Esophagus muscularis mucosa (tissue), 4 donors: ENCODE measurements around the gene RAB10.
"Not testable (repeated sequence)": the region's sequence is repeated elsewhere in the genome, so short reads cannot be mapped to it uniquely, and the experiment has no call there.

ENCODE experiments used
- CTCF ChIP-seq, 3 experiments: fragments of 200-600 bp in 2 of 3; fragments of 450-650 bp in 1 of 3; sonication (generic) in 2 of 3; IDR thresholded peaks; one replicate each; pipeline ENCODE4 v1.5.1; 2017 to 2019; ENCODE audit warnings: antibody characterized with exemption in 3 of 3, mild to moderate bottlenecking in 2 of 3, moderate library complexity in 1 of 3
- EP300 ChIP-seq: sonication (generic); formaldehyde crosslinking; IDR thresholded peaks from one replicate; pipeline ENCODE4 v1.6.1; 2017; ENCODE audit warnings: antibody characterized with exemption
- POLR2A ChIP-seq: fragments of 450-650 bp; IDR thresholded peaks from one replicate; pipeline ENCODE4 v1.6.1; 2017; ENCODE audit warnings: antibody characterized with exemption, moderate library complexity, mild to moderate bottlenecking, low read depth
- POLR2AphosphoS5 ChIP-seq, 2 donors: sonication (generic); formaldehyde crosslinking; IDR thresholded peaks; one replicate each; pipeline ENCODE4 v1.6.1; 2017; ENCODE audit warnings: antibody characterized with exemption in 2 of 2

GRCh38 chr2:26088931-26089330 is 55.0 kb downstream of the RAB10 start:
- not testable (repeated sequence) for TF ChIP-seq POLR2A; POLR2AphosphoS5 (IDR thresholded peaks at IDR 0.05); CTCF (IDR thresholded peaks at IDR 0.05); EP300
